Esophagus muscularis mucosa (tissue), 4 donors: Measurements from ENCODE around the gene GALM.

Source experiments
- EP300 ChIP-seq: sonication (generic); formaldehyde crosslinking; IDR thresholded peaks from one replicate; pipeline ENCODE4 v1.6.1; 2017; ENCODE audit warnings: antibody characterized with exemption
- POLR2A ChIP-seq: fragments of 450-650 bp; IDR thresholded peaks from one replicate; pipeline ENCODE4 v1.6.1; 2017; ENCODE audit warnings: antibody characterized with exemption, moderate library complexity, mild to moderate bottlenecking, low read depth
- POLR2AphosphoS5 ChIP-seq, 2 donors: sonication (generic); formaldehyde crosslinking; IDR thresholded peaks; one replicate each; pipeline ENCODE4 v1.6.1; 2017; ENCODE audit warnings: antibody characterized with exemption in 2 of 2
- TF ChIP-seq, protein P1 (sequence below), 3 experiments: fragments of 200-600 bp in 2 of 3; fragments of 450-650 bp in 1 of 3; sonication (generic) in 2 of 3; IDR thresholded peaks; one replicate each; pipeline ENCODE4 v1.5.1; 2017 to 2019; ENCODE audit warnings: antibody characterized with exemption in 3 of 3, mild to moderate bottlenecking in 2 of 3, moderate library complexity in 1 of 3

DNA sequence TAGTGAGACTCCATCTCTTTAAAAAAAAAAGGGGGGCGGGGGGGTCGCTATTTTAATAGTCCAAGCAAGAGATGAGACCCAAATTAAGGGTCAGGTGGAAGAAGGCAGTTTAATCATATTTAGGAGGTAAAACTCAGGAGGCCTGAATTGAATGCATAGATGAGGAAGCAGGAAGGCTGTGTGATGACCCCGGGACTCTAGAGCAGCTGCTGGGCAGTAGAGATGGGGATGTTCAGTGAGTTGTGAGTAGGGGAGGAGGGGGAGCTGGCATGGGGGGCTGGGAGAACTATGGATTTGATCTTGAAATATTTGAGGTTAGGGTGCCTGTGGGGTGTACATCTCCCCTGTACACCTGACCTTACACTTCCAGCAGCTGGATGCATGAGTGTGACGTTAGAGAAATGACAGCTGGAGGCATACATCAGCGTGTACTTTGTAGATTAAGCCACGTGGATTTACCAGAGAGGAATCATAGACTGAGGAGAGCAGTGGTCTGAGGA is 41.0 kb downstream of the GALM start:
- TF ChIP-seq, protein P1, sequence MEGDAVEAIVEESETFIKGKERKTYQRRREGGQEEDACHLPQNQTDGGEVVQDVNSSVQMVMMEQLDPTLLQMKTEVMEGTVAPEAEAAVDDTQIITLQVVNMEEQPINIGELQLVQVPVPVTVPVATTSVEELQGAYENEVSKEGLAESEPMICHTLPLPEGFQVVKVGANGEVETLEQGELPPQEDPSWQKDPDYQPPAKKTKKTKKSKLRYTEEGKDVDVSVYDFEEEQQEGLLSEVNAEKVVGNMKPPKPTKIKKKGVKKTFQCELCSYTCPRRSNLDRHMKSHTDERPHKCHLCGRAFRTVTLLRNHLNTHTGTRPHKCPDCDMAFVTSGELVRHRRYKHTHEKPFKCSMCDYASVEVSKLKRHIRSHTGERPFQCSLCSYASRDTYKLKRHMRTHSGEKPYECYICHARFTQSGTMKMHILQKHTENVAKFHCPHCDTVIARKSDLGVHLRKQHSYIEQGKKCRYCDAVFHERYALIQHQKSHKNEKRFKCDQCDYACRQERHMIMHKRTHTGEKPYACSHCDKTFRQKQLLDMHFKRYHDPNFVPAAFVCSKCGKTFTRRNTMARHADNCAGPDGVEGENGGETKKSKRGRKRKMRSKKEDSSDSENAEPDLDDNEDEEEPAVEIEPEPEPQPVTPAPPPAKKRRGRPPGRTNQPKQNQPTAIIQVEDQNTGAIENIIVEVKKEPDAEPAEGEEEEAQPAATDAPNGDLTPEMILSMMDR (IDR thresholded peaks at IDR 0.05) = no peak
- TF ChIP-seq EP300 (no peak), POLR2AphosphoS5 (IDR thresholded peaks at IDR 0.05) (no peak), POLR2A (no peak)
